GM23248 (cell line): ENCODE data around the gene MAP3K5. TPM values are rescaled to one million over a fixed set of nuclear protein-coding genes. Genes with fewer than 3 reads are reported as not detected.

Experiments used
- DNase-seq: peaks from one replicate; pipeline ENCODE4 v3.0.0-alpha.2; 2015
- H2AFZ ChIP-seq: fragments of 200-600 bp; sonication (generic); 2 replicates; pipeline ENCODE4 v1.6.1; 2016; ENCODE audit warnings: antibody characterized with exemption
- H3F3A ChIP-seq: fragments of 200-600 bp; sonication (generic); 2 replicates; pipeline ENCODE4 v1.6.1; 2016; ENCODE audit warnings: mild to moderate bottlenecking, antibody characterized with exemption, mixed run types; ENCODE audit not compliant: insufficient read depth
- H3K27ac ChIP-seq: fragments of 200-600 bp; sonication (generic); 2 replicates; pipeline ENCODE4 v1.5.1; 2016; ENCODE audit warnings: mild to moderate bottlenecking
- H3K27me3 ChIP-seq: fragments of 200-600 bp; sonication (generic); replicated peaks from 2 replicates; pipeline ENCODE4 v1.6.1; 2016; ENCODE audit warnings: mild to moderate bottlenecking; ENCODE audit not compliant: insufficient read depth
- H3K36me3 ChIP-seq: fragments of 200-600 bp; sonication (generic); 2 replicates; pipeline ENCODE4 v1.6.1; 2016; ENCODE audit warnings: low read depth, mild to moderate bottlenecking
- H3K4me1 ChIP-seq: fragments of 200-600 bp; sonication (generic); 2 replicates; pipeline ENCODE4 v1.6.1; 2016; ENCODE audit warnings: mild to moderate bottlenecking; ENCODE audit not compliant: insufficient read depth
- H3K4me2 ChIP-seq: fragments of 200-600 bp; sonication (generic); one replicate; pipeline ENCODE4 v1.6.1; 2016; ENCODE audit warnings: mild to moderate bottlenecking; ENCODE audit not compliant: unreplicated experiment
- H3K4me3 ChIP-seq: fragments of 200-600 bp; sonication (generic); 2 replicates; pipeline ENCODE4 v1.5.1; 2016; ENCODE audit warnings: mild to moderate bottlenecking
- H3K79me2 ChIP-seq: fragments of 200-600 bp; sonication (generic); 2 replicates; pipeline ENCODE4 v1.6.1; 2016; ENCODE audit warnings: mild to moderate bottlenecking; ENCODE audit not compliant: insufficient read depth
- H3K9ac ChIP-seq: fragments of 200-600 bp; sonication (generic); 2 replicates; pipeline ENCODE4 v1.6.1; 2016; ENCODE audit warnings: mild to moderate bottlenecking
- H3K9me2 ChIP-seq: fragments of 200-600 bp; sonication (generic); 2 replicates; pipeline ENCODE4 v1.6.1; 2016; ENCODE audit warnings: mixed run types, mild to moderate bottlenecking, moderate library complexity; ENCODE audit not compliant: insufficient read depth
- H3K9me3 ChIP-seq: fragments of 200-600 bp; sonication (generic); one replicate; pipeline ENCODE4 v1.6.1; 2017; ENCODE audit warnings: low read depth
- H4K20me1 ChIP-seq: fragments of 200-600 bp; sonication (generic); 2 replicates; pipeline ENCODE4 v1.6.0; 2016; ENCODE audit not compliant: insufficient read depth
- EZH2 ChIP-seq: fragments of 200-600 bp; sonication (generic); IDR thresholded peaks from 2 replicates; pipeline ENCODE4 v1.6.1; 2018; ENCODE audit warnings: antibody characterized with exemption, mild to moderate bottlenecking; ENCODE audit not compliant: insufficient read depth, poor library complexity, severe bottlenecking
- EZH2phosphoT487 ChIP-seq: fragments of 200-600 bp; sonication (generic); IDR thresholded peaks from 2 replicates; pipeline ENCODE4 v1.6.1; 2018; ENCODE audit warnings: antibody characterized with exemption, moderate library complexity, mild to moderate bottlenecking, low read depth; ENCODE audit not compliant: insufficient read depth
- WGBS, 2 experiments: methylation state at CpG; one replicate each; pipeline ENCODE4 v1.1.6; 2015 to 2017; ENCODE audit warnings: low lambda C conversion rate in 2 of 2, low coverage in 1 of 2; ENCODE audit errors: missing lambda C conversion rate in 2 of 2; 5-methylcytosine and 5-hydroxymethylcytosine counted together
- in situ Hi-C: fragments of 300-500 bp; cut with MboI; formaldehyde crosslinking; loops from 2 replicates; pipeline ENCODE4 v1.15.0; 2020
- polyA plus RNA-seq: library from polyadenylated mRNA; unstranded; fragments of >200 nt; fragmentation: Nextera tagmentation; extraction: Ambion mirVana; gene quantifications from 2 replicates; pipeline ENCODE4 v1.2.1, GENCODE V29; 2016
- total RNA-seq: library from RNA; depleted of rRNA; stranded (reverse); fragments of >200 nt; shearing (Covaris generic); gene quantifications from 2 replicates; pipeline ENCODE4 v1.2.3, GENCODE V29; 2014

Gene MAP3K5
- total and polyA plus RNA-seq, 2 experiments from 2014 or later: 1.4 to 4.1 TPM

- H3K4me2 ChIP-seq: no peak overlapping the region
- H3K9me3 ChIP-seq: no peaks in the 10 kb centered on the region
- no peak overlapping the region for H3K4me3 ChIP-seq
- no peak for DNase-seq
- in situ Hi-C loops: loop anchor here (10.0 kb wide), 1 partner anchor 211 kb away; no protein-coding TSS in a partner anchor
- H4K20me1 ChIP-seq: no peaks in the 10 kb centered on the region
- H3F3A ChIP-seq: peaks cover 6% of the 10 kb centered on the region
- peaks cover 6% of the 10 kb centered on the region; the same call in 1 of the 2 replicates for H3K4me1 ChIP-seq
- 92 to 95% methylated on average over 5 of the region's 5 CpGs for WGBS, 2 experiments
- TF ChIP-seq EZH2: no peak
- no peak for TF ChIP-seq EZH2phosphoT487
- H3K79me2 ChIP-seq: no peaks in the 10 kb centered on the region
- H3K9ac ChIP-seq: no peak overlapping the region
- no peak overlapping the region for H2AFZ ChIP-seq
- H3K27ac ChIP-seq: no peak overlapping the region
- H3K36me3 ChIP-seq: no peaks in the 10 kb centered on the region
- no peaks in the 10 kb centered on the region for H3K27me3 ChIP-seq
- H3K9me2 ChIP-seq: no peaks in the 10 kb centered on the region
Observed at GRCh38 chr6:136795996-136796395, 3.7 kb upstream of the MAP3K5 start.

- in situ Hi-C loops: loop anchor here (10.0 kb wide), 1 partner anchor 211 kb away; no protein-coding TSS in a partner anchor
- no peaks in the 10 kb centered on the region for H4K20me1 ChIP-seq
Observed at GRCh38 chr6:136795386-136795785, 3.1 kb upstream of the MAP3K5 start.

GRCh38 chr6:136793363-136793762 is 1.1 kb upstream of the MAP3K5 start:
- TF ChIP-seq EZH2: no peak
- no peak for TF ChIP-seq EZH2phosphoT487
- H4K20me1 ChIP-seq: no peaks in the 10 kb centered on the region
- peak overlapping the region; percentile 92 for H3K9ac ChIP-seq
- peaks cover 20% of the 10 kb centered on the region for H3K4me1 ChIP-seq
- 43 to 44% methylated on average over 8 of the region's 8 CpGs for WGBS, 2 experiments
- H3K79me2 ChIP-seq: no peaks in the 10 kb centered on the region
- no peaks in the 10 kb centered on the region for H3K9me2 ChIP-seq
- H3K9me3 ChIP-seq: no peaks in the 10 kb centered on the region
- DNase-seq: no peak
- no peak overlapping the region for H3K27ac ChIP-seq
- H3K4me2 ChIP-seq: peak overlapping the region; percentile 93
- in situ Hi-C loops: loop anchor here (10.0 kb wide), 1 partner anchor 209 kb away; no protein-coding TSS in a partner anchor
- peak overlapping the region; percentile 97 for H2AFZ ChIP-seq
- no peaks in the 10 kb centered on the region for H3K36me3 ChIP-seq
- H3K27me3 ChIP-seq: no peaks in the 10 kb centered on the region
- peaks cover 28% of the 10 kb centered on the region for H3F3A ChIP-seq
- H3K4me3 ChIP-seq: peak overlapping the region; percentile 92

More at GRCh38 chr6:136795386-136795785, 3.1 kb upstream of the MAP3K5 start:
- H3K79me2 ChIP-seq: no peaks in the 10 kb centered on the region
- H3F3A ChIP-seq: peaks cover 13% of the 10 kb centered on the region
- no peak for DNase-seq
- H2AFZ ChIP-seq: no peak overlapping the region
- WGBS, 2 experiments: 95 to 99% methylated on average over 2 of the region's 2 CpGs
- H3K9me3 ChIP-seq: no peaks in the 10 kb centered on the region
- no peak overlapping the region for H3K27ac ChIP-seq
- no peak overlapping the region for H3K9ac ChIP-seq
- no peak for TF ChIP-seq EZH2
- TF ChIP-seq EZH2phosphoT487: no peak
- H3K4me3 ChIP-seq: no peak overlapping the region
- H3K4me2 ChIP-seq: no peak overlapping the region
- H3K27me3 ChIP-seq: no peaks in the 10 kb centered on the region
- H3K36me3 ChIP-seq: no peaks in the 10 kb centered on the region
- H3K9me2 ChIP-seq: no peaks in the 10 kb centered on the region
- H3K4me1 ChIP-seq: peaks cover 12% of the 10 kb centered on the region; the same call in 1 of the 2 replicates

GRCh38 chr6:136792095-136792409 is 225 bp downstream of the MAP3K5 start:
- peaks cover 33% of the 10 kb centered on the region for H3K4me1 ChIP-seq
- no peak overlapping the region for H3K27ac ChIP-seq
- peak overlapping the region; percentile 92 for H3K9ac ChIP-seq
- WGBS, 2 experiments: 0 to 2% methylated on average over 18 to 37 of the region's 46 CpGs
- peaks cover 41% of the 10 kb centered on the region for H3F3A ChIP-seq
- peak overlapping the region; percentile 97 for H2AFZ ChIP-seq
- TF ChIP-seq EZH2phosphoT487 (no peak), EZH2 (no peak)
- peak overlapping the region; percentile 92 for H3K4me3 ChIP-seq
- 0 out of 2 replicates have a peak, but pooled peaks cover 5% of the 10 kb centered on the region for H3K79me2 ChIP-seq
- no peaks in the 10 kb centered on the region for H3K27me3 ChIP-seq
- peak overlapping the region; percentile 93 for H3K4me2 ChIP-seq
- in situ Hi-C loops: loop anchor here (10.0 kb wide), 1 partner anchor 207 kb away; no protein-coding TSS in a partner anchor
- DNase-seq: peak; percentile 81
- H3K9me3 ChIP-seq: no peaks in the 10 kb centered on the region
- no peaks in the 10 kb centered on the region for H3K9me2 ChIP-seq
- no peaks in the 10 kb centered on the region for H4K20me1 ChIP-seq
- no peaks in the 10 kb centered on the region for H3K36me3 ChIP-seq
